ENCODE results near the gene CDCA7L. TPM values are rescaled to one million over a fixed set of nuclear protein-coding genes. Genes with fewer than 3 reads are reported as not detected.

Gene CDCA7L, protein sequence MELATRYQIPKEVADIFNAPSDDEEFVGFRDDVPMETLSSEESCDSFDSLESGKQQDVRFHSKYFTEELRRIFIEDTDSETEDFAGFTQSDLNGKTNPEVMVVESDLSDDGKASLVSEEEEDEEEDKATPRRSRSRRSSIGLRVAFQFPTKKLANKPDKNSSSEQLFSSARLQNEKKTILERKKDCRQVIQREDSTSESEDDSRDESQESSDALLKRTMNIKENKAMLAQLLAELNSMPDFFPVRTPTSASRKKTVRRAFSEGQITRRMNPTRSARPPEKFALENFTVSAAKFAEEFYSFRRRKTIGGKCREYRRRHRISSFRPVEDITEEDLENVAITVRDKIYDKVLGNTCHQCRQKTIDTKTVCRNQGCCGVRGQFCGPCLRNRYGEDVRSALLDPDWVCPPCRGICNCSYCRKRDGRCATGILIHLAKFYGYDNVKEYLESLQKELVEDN
- total RNA-seq, result 27.2 and 50.8 TPM in 2 replicates

DNA sequence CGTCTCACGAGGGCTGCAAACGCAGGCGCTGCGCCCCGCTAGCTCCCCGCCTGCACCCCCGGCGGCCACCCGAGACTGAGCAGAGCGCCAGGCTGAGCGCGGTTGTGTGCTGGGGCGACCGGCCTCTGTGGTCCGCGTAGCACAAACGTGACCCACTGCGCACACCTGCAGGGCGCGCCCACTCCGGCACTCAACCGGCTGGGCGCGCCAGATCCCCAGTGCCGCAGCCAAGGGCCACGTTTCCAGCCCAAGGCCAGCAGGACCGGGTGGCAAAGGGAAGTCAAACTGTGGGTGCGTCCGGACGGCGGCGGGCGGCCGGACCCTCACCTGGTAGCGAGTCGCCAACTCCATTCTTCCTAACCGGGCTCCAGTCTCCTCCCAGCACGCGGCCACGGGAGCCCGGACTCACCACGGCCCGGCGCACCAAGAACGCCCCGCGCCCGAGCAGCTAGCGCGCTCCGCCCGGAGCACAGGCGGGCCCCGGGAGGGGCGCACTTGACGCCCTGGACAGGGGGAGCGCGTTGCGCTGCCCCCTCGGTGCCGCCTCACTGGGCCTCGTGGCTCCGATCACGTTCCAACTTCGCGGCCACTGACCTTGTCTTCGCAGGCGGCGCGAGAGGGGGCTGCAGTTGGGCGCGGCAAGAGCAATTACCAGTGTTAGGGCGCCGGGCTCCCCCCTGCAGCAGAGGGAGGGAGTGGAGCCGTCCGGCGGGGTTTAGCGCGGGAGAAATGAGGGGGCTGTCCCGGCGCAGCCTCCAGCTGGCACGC is at the start of gene CDCA7L:
Gene CDCA7L, minus strand, starts transcription at position 446 of the 768 bp plus-strand sequence. Its CDS starts 95 bp downstream, at position 351.

